H9 (cell line): ENCODE data around the gene ASMTL. TPM values are rescaled to one million over a fixed set of nuclear protein-coding genes. Genes with fewer than 3 reads are reported as not detected.
A peak's percentile ranks its signal among the peaks of the same experiment; 100 is the strongest.

Experiments used
- DNase-seq: peaks from one replicate; pipeline ENCODE4 v3.0.0-alpha.2; 2017
- H2AFZ ChIP-seq: one replicate; pipeline ENCODE4 v1.6.1; 2013; ENCODE audit warnings: mild to moderate bottlenecking, low read length, control low read depth, moderate library complexity
- H2AK5ac ChIP-seq: 2 replicates; pipeline ENCODE4 v1.6.1; 2013; ENCODE audit warnings: low read length, control low read depth, mixed read lengths; ENCODE audit not compliant: insufficient read length
- H2BK120ac ChIP-seq: one replicate; pipeline ENCODE4 v1.6.1; 2013; ENCODE audit warnings: low read depth, mild to moderate bottlenecking, low read length, control low read depth, inconsistent platforms; ENCODE audit not compliant: poor library complexity, severe bottlenecking
- H2BK12ac ChIP-seq: 2 replicates; pipeline ENCODE4 v1.6.1; 2013; ENCODE audit warnings: low read length, control low read depth, mixed read lengths, low read depth; ENCODE audit not compliant: insufficient read length
- H2BK15ac ChIP-seq: 2 replicates; pipeline ENCODE4 v1.6.1; 2013; ENCODE audit warnings: low read depth, low read length, control low read depth
- H2BK20ac ChIP-seq: one replicate; pipeline ENCODE4 v1.6.1; 2013; ENCODE audit warnings: low read depth, mild to moderate bottlenecking, low read length, control low read depth, inconsistent platforms; ENCODE audit not compliant: poor library complexity, severe bottlenecking
- H2BK5ac ChIP-seq: 2 replicates; pipeline ENCODE4 v1.6.1; 2013; ENCODE audit warnings: low read length, control low read depth, mixed read lengths; ENCODE audit not compliant: insufficient read length
- H3K14ac ChIP-seq: 2 replicates; pipeline ENCODE4 v1.6.1; 2013; ENCODE audit warnings: low read length, control low read depth; ENCODE audit not compliant: insufficient read depth
- H3K18ac ChIP-seq: 2 replicates; pipeline ENCODE4 v1.6.1; 2013; ENCODE audit warnings: low read depth, mild to moderate bottlenecking, mixed read lengths, low read length, control low read depth; ENCODE audit not compliant: insufficient read length
- H3K23ac ChIP-seq: 2 replicates; pipeline ENCODE4 v1.6.1; 2013; ENCODE audit warnings: low read length, control low read depth, mixed read lengths, low read depth; ENCODE audit not compliant: insufficient read length
- H3K23me2 ChIP-seq: 2 replicates; pipeline ENCODE4 v1.6.1; 2013; ENCODE audit warnings: low read depth, mild to moderate bottlenecking, mixed read lengths, low read length, control low read depth; ENCODE audit not compliant: insufficient read length, poor library complexity, severe bottlenecking
- H3K27ac ChIP-seq: 2 replicates; pipeline ENCODE4 v1.5.1; 2013; ENCODE audit warnings: low read length, control low read depth, mixed read lengths, low read depth; ENCODE audit not compliant: insufficient read length
- H3K27me3 ChIP-seq: 2 replicates; pipeline ENCODE4 v1.6.1; 2013; ENCODE audit warnings: low read length, control low read depth, inconsistent platforms; ENCODE audit not compliant: insufficient read depth
- H3K4ac ChIP-seq: 2 replicates; pipeline ENCODE4 v1.6.1; 2013; ENCODE audit warnings: low read depth, mild to moderate bottlenecking, control low read depth, inconsistent platforms, low read length, moderate library complexity
- H3K4me1 ChIP-seq: 2 replicates; pipeline ENCODE4 v1.6.1; 2013; ENCODE audit warnings: low read length, control low read depth, inconsistent platforms; ENCODE audit not compliant: insufficient read depth
- H3K4me2 ChIP-seq: 2 replicates; pipeline ENCODE4 v1.6.1; 2013; ENCODE audit warnings: low read length, control low read depth, mixed read lengths; ENCODE audit not compliant: insufficient read length, insufficient read depth
- H3K56ac ChIP-seq: 2 replicates; pipeline ENCODE4 v1.6.1; 2013; ENCODE audit warnings: low read depth, mild to moderate bottlenecking, mixed read lengths, low read length, control low read depth; ENCODE audit not compliant: insufficient read length
- H3K79me1 ChIP-seq: 2 replicates; pipeline ENCODE4 v1.6.1; 2013; ENCODE audit warnings: low read depth, mild to moderate bottlenecking, moderate library complexity, low read length, control low read depth, inconsistent platforms; ENCODE audit not compliant: insufficient read depth, poor library complexity, severe bottlenecking
- H3K79me2 ChIP-seq: 2 replicates; pipeline ENCODE4 v1.6.1; 2013; ENCODE audit warnings: low read length, control low read depth, inconsistent platforms; ENCODE audit not compliant: insufficient read depth
- H3K9ac ChIP-seq: 2 replicates; pipeline ENCODE4 v1.6.1; 2013; ENCODE audit warnings: low read length, control low read depth, mixed read lengths; ENCODE audit not compliant: insufficient read length; ENCODE audit errors: extremely low read depth
- H3K9me3 ChIP-seq: one replicate; pipeline ENCODE4 v1.6.1; 2013; ENCODE audit warnings: low read depth, low read length, inconsistent platforms; ENCODE audit not compliant: control insufficient read depth
- H3T11ph ChIP-seq: one replicate; pipeline ENCODE4 v1.6.1; 2013; ENCODE audit warnings: mild to moderate bottlenecking, low read length, control low read depth, inconsistent platforms
- H4K20me1 ChIP-seq: one replicate; pipeline ENCODE4 v1.6.1; 2013; ENCODE audit not compliant: control insufficient read depth, insufficient read length, insufficient read depth
- H4K5ac ChIP-seq: 2 replicates; pipeline ENCODE4 v1.6.1; 2013; ENCODE audit warnings: low read depth, mild to moderate bottlenecking, mixed read lengths, low read length, control low read depth; ENCODE audit not compliant: insufficient read length
- H4K8ac ChIP-seq: replicated peaks from 2 replicates; pipeline ENCODE4 v1.6.1; 2013; ENCODE audit warnings: low read length, control low read depth, mixed read lengths, low read depth; ENCODE audit not compliant: insufficient read length
- H4K91ac ChIP-seq: 2 replicates; pipeline ENCODE4 v1.6.1; 2013; ENCODE audit warnings: low read depth, mild to moderate bottlenecking, moderate library complexity, mixed read lengths, low read length, control low read depth; ENCODE audit not compliant: insufficient read length
- H3K27ac Mint-ChIP-seq, 3 experiments: 2 replicates in 2 of 3; 3 replicates in 1 of 3; pipeline ENCODE4 v1.8.0; 2020 to 2021; ENCODE audit warnings: mixed read lengths in 3 of 3, mild to moderate bottlenecking in 1 of 3, moderate library complexity in 1 of 3
- H3K27me3 Mint-ChIP-seq: 2 replicates; pipeline ENCODE4 v1.8.0; 2021; ENCODE audit warnings: low read depth, mild to moderate bottlenecking, moderate library complexity, mixed read lengths
- H3K36me3 Mint-ChIP-seq, 3 experiments: 2 replicates in 2 of 3; 3 replicates in 1 of 3; pipeline ENCODE4 v1.8.0; 2020 to 2021; ENCODE audit warnings: low read depth in 3 of 3, mixed read lengths in 3 of 3; ENCODE audit not compliant: insufficient read depth in 1 of 3
- H3K4me1 Mint-ChIP-seq, 2 experiments: 2 replicates each; pipeline ENCODE4 v1.8.0; 2020; ENCODE audit warnings: mixed read lengths in 2 of 2
- H3K4me3 Mint-ChIP-seq, 2 experiments: 2 replicates in 1 of 2; 3 replicates in 1 of 2; pipeline ENCODE4 v1.8.0; 2020 to 2021; ENCODE audit warnings: mild to moderate bottlenecking in 2 of 2, mixed read lengths in 2 of 2, moderate library complexity in 1 of 2
- H3K9me3 Mint-ChIP-seq, 2 experiments: 2 replicates in 1 of 2; 3 replicates in 1 of 2; pipeline ENCODE4 v1.8.0; 2020; ENCODE audit warnings: mild to moderate bottlenecking in 2 of 2, mixed read lengths in 2 of 2, moderate library complexity in 1 of 2
- WGBS: extraction: QIAGEN DNeasy Blood & Tissue Kit; methylation state at CpG from one replicate; pipeline ENCODE4 v1.1.7; 2013; ENCODE audit warnings: missing lambda C conversion rate, low lambda C conversion rate, mixed read lengths; ENCODE audit not compliant: insufficient read length; ENCODE audit errors: extremely low coverage; 5-methylcytosine and 5-hydroxymethylcytosine counted together
- total RNA-seq: library from RNA; stranded (reverse); gene quantifications from 2 replicates; pipeline ENCODE4 v1.2.1, GENCODE V29; 2021
- TF ChIP-seq, protein P1 (sequence below): fragments of 200-600 bp; sonication (generic); conservative IDR thresholded peaks from 3 replicates; pipeline ENCODE4 v1.8.0; 2021; ENCODE audit warnings: antibody characterized with exemption, mild to moderate bottlenecking

The ASMTL gene
- total RNA-seq, 1 experiment from 2014 or later: 59.8 TPM

DNA sequence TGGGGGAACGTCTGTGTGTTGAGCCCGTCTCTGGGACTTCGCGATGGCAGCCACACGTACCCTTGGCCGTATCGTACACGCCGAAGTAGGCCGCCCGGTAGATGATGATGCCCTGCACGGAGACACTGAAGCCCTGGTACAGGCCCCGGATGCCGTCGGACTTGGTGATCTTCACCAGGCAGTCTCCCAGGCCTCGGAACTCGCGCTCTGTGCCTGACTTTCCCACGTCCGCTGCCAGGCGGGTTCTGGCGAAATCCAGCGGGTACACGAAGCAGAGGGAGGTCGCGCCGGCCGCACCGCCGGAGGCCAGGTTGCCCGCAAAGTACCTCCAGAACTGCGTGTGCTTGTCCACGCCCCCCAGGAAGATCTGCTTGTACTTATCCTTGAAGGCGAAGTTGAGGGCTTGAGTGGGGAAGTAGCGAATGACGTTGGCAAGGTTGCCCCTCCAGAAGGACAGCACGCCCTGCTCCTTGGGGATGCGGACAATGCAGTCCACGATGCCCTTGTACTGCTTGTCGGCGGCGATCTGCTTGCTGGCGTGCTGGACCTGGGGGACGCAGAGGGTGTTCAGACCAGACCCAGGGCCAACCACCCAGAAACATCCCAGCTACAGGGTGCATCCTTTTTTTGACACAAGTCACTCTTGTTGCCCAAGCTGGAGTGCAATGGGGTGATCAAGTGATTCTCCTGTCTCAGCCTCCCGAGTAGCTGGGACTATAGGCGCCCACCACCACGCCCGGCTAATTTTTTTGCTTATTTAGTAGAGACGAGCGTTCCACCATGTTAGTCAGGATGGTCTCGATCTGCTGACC lies 63.3 kb downstream of the ASMTL start:
- Histone ChIP-seq H3K14ac (no peak overlapping the region), H3K79me2 (peaks cover 30% of the 10 kb centered on the region; the same call in 1 of the 2 replicates), H4K8ac (no peak overlapping the region), H3K4ac (no peak overlapping the region), H3K23ac (no peak overlapping the region), H3K23me2 (peaks cover 8% of the 10 kb centered on the region), H3K56ac (no peak overlapping the region), H2BK5ac (no peak overlapping the region), H4K5ac (no peak overlapping the region), H2AFZ (no peak overlapping the region), H2AK5ac (no peak overlapping the region), H2BK15ac (no peak overlapping the region), H3K79me1 (peaks cover 15% of the 10 kb centered on the region), H3K9ac (no peak overlapping the region), H3K18ac (no peak overlapping the region), H3K27ac (no peak overlapping the region), H2BK12ac (no peak overlapping the region), H3T11ph (no peak overlapping the region), H2BK20ac (no peak overlapping the region), H3K4me1 (no peaks in the 10 kb centered on the region), H3K27me3 (no peaks in the 10 kb centered on the region), H4K91ac (no peak overlapping the region), H3K9me3 (no peaks in the 10 kb centered on the region), H3K4me2 (no peak overlapping the region), H4K20me1 (no peaks in the 10 kb centered on the region), H2BK120ac (no peak overlapping the region)
- peak overlapping the region; percentile 92 to 95 for H3K4me3 Mint-ChIP-seq
- peak overlapping the region in 1 of 3 experiments; percentile 49; a peak in 2 of 7 replicates for H3K27ac Mint-ChIP-seq
- DNase-seq: no peak
- WGBS: no CpG with 5 or more reads among the region's 51 CpGs
- peaks cover 9 to 41% of the 10 kb centered on the region in 2 experiments for H3K4me1 Mint-ChIP-seq
- H3K27me3 Mint-ChIP-seq: no peaks in the 10 kb centered on the region; the same call in none of the 2 replicates
- H3K9me3 Mint-ChIP-seq: peaks cover 3 to 4% of the 10 kb centered on the region in 2 experiments; a peak in 3 of 5 replicates
- H3K36me3 Mint-ChIP-seq: peaks cover 60 to 70% (median 68%) of the 10 kb centered on the region in 3 experiments
- TF ChIP-seq, protein P1, sequence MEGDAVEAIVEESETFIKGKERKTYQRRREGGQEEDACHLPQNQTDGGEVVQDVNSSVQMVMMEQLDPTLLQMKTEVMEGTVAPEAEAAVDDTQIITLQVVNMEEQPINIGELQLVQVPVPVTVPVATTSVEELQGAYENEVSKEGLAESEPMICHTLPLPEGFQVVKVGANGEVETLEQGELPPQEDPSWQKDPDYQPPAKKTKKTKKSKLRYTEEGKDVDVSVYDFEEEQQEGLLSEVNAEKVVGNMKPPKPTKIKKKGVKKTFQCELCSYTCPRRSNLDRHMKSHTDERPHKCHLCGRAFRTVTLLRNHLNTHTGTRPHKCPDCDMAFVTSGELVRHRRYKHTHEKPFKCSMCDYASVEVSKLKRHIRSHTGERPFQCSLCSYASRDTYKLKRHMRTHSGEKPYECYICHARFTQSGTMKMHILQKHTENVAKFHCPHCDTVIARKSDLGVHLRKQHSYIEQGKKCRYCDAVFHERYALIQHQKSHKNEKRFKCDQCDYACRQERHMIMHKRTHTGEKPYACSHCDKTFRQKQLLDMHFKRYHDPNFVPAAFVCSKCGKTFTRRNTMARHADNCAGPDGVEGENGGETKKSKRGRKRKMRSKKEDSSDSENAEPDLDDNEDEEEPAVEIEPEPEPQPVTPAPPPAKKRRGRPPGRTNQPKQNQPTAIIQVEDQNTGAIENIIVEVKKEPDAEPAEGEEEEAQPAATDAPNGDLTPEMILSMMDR: no peak
